ENCODE measurements around the gene VPS52.

- TF ChIP-seq CTCF (conservative IDR thresholded peaks at IDR 0.05 in 1 of 2, IDR thresholded peaks at IDR 0.05 in 1 of 2; ENCODE audit: low read depth in 1 of 2, low read length in 2 of 2): no peak
- TF ChIP-seq EZH2 (IDR thresholded peaks at IDR 0.05; ENCODE audit: low read length, missing control alignments): no peak
Measured at GRCh38 chr6:33206027-33206863, 65.4 kb downstream of the VPS52 start.

Measured in fibroblast of lung (primary cell).